Measurements from ENCODE around the gene GMNN. TPM values are rescaled to one million over a fixed set of nuclear protein-coding genes. Genes with fewer than 3 reads are reported as not detected.
A peak's percentile ranks its signal among the peaks of the same experiment; 100 is the strongest.
"Not testable (repeated sequence)": the region's sequence is repeated elsewhere in the genome, so short reads cannot be mapped to it uniquely, and the experiment has no call there.

GMNN gene
- total RNA-seq (100 to 1,000 TPM in 1 of 5 donors, 10 to 100 TPM in 2, 1 to 10 TPM in 1, not detected in 1; 2.7 to 142 (median 26.7) TPM), polyA plus RNA-seq (10 to 100 TPM; 17.3 to 40.7 (median 33.0) TPM)
- long read RNA-seq, donor 1, partial matches to known transcripts = 0 of 2 reads
- long read RNA-seq, donor 1, other reads (novel, unspliced or antisense) = 0 of 2 reads
- long read RNA-seq, donor 2, transcript GMNN-201 (7 exons, 1,262 nt) = major isoform, 8 of 9 reads
- long read RNA-seq, donor 2, partial matches to known transcripts = 0 of 9 reads
- long read RNA-seq, donor 2, other reads (novel, unspliced or antisense) = 0 of 9 reads
- long read RNA-seq, donor 3, partial matches to known transcripts = 0 of 3 reads
- long read RNA-seq, donor 3, other reads (novel, unspliced or antisense) = 0 of 3 reads
- long read RNA-seq, donor 4, partial matches to known transcripts = 0 of 1 reads
- long read RNA-seq, donor 4, other reads (novel, unspliced or antisense) = 0 of 1 reads
- long read RNA-seq, donor 5, transcript GMNN-201 (7 exons, 1,262 nt) = major isoform, 5 of 12 reads
- long read RNA-seq, donor 5, partial matches to known transcripts = 0 of 12 reads
- long read RNA-seq, donor 5, other reads (novel, unspliced or antisense) = 0 of 12 reads
- long read RNA-seq, donor 6, transcript GMNN-202 (7 exons, 1,133 nt) = minor isoform, 8 of 40 reads
- long read RNA-seq, donor 6, transcript GMNN-201 (7 exons, 1,262 nt) = major isoform, 13 of 40 reads
- long read RNA-seq, donor 6, partial matches to known transcripts = 18 of 40 reads
- long read RNA-seq, donor 6, other reads (novel, unspliced or antisense) = 0 of 40 reads
- long read RNA-seq, donor 7, partial matches to known transcripts = 0 of 5 reads
- long read RNA-seq, donor 7, other reads (novel, unspliced or antisense) = 0 of 5 reads
- long read RNA-seq, donor 8, transcript GMNN-201 (7 exons, 1,262 nt) = major isoform, 10 of 20 reads
- long read RNA-seq, donor 8, partial matches to known transcripts = 5 of 20 reads
- long read RNA-seq, donor 8, other reads (novel, unspliced or antisense) = 0 of 20 reads
- long read RNA-seq, donor 9, transcript GMNN-201 (7 exons, 1,262 nt) = major isoform, 6 of 17 reads
- long read RNA-seq, donor 9, partial matches to known transcripts = 5 of 17 reads
- long read RNA-seq, donor 9, other reads (novel, unspliced or antisense) = 0 of 17 reads
- long read RNA-seq, donor 10, transcript GMNN-201 (7 exons, 1,262 nt) = major isoform, 7 of 11 reads
- long read RNA-seq, donor 10, partial matches to known transcripts = 0 of 11 reads
- long read RNA-seq, donor 10, other reads (novel, unspliced or antisense) = 0 of 11 reads

DNA sequence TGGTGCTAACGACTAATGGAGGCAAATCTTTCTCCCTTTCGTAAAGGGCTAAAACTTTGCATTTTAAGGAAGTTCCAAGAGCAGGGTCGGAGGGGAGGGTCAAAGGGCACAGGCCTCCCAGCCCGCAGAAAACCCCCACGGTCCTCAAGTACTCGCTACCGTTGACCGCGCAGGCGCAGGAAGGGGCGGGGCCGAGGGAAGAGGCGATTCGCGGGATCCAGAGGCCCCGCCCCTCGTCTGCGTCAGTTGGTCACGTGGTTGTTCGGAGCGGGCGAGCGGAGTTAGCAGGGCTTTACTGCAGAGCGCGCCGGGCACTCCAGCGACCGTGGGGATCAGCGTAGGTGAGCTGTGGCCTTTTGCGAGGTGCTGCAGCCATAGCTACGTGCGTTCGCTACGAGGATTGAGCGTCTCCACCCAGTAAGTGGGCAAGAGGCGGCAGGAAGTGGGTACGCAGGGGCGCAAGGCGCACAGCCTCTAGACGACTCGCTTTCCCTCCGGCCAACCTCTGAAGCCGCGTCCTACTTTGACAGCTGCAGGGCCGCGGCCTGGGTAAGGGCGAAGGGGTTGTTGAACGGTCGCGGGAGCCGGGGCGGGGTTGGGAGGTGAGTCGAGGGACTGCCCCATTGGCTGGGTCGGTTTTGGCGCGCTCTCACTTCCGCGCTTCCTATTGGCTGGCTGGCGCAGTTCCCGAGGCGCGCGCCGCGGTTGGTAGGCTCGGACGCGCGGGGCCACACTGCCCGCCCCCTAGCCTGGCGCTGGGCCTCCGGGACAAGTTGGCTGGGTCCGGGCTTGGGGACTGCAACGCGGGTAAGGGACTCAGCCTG is at the start of gene GMNN:
Gene GMNN, plus strand, starts transcription at position 242 of the 824 bp plus-strand sequence. CDS start 2,310 bp downstream, outside the sequence.
- no peaks in the 10 kb centered on the region for H3K36me3 ChIP-seq
- H3K9me3 ChIP-seq = no peaks in the 10 kb centered on the region
- intact Hi-C loops (cut with DNase I; ENCODE audit: low total_unique reads) = no loop called here
- H3K27me3 ChIP-seq = no peaks in the 10 kb centered on the region
- no peak for TF ChIP-seq EP300 (IDR thresholded peaks at IDR 0.05)
- peak; percentile 39 to 84 (median 78) for TF ChIP-seq POLR2AphosphoS5 (IDR thresholded peaks at IDR 0.05)
- TF ChIP-seq, protein P1, sequence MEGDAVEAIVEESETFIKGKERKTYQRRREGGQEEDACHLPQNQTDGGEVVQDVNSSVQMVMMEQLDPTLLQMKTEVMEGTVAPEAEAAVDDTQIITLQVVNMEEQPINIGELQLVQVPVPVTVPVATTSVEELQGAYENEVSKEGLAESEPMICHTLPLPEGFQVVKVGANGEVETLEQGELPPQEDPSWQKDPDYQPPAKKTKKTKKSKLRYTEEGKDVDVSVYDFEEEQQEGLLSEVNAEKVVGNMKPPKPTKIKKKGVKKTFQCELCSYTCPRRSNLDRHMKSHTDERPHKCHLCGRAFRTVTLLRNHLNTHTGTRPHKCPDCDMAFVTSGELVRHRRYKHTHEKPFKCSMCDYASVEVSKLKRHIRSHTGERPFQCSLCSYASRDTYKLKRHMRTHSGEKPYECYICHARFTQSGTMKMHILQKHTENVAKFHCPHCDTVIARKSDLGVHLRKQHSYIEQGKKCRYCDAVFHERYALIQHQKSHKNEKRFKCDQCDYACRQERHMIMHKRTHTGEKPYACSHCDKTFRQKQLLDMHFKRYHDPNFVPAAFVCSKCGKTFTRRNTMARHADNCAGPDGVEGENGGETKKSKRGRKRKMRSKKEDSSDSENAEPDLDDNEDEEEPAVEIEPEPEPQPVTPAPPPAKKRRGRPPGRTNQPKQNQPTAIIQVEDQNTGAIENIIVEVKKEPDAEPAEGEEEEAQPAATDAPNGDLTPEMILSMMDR (IDR thresholded peaks at IDR 0.05) = no peak
- TF ChIP-seq POLR2A (IDR thresholded peaks at IDR 0.05) = peak in 1 of 4 donors; percentile 32
- peak; percentile 99 for DNase-seq
- 0 to 1% (median 0%) methylated on average over 47 to 75 of the region's 75 CpGs for WGBS, 5 donors
- H3K4me3 ChIP-seq = peak within 1 kb of the TSS; percentile 75 to 99 (median 96)
- peak within 1 kb of the TSS; percentile 92 to 100 (median 99) for H3K27ac ChIP-seq
- peaks cover 0 to 47% (median 26%) of the 10 kb centered on the region in 4 donors for H3K4me1 ChIP-seq

DNA sequence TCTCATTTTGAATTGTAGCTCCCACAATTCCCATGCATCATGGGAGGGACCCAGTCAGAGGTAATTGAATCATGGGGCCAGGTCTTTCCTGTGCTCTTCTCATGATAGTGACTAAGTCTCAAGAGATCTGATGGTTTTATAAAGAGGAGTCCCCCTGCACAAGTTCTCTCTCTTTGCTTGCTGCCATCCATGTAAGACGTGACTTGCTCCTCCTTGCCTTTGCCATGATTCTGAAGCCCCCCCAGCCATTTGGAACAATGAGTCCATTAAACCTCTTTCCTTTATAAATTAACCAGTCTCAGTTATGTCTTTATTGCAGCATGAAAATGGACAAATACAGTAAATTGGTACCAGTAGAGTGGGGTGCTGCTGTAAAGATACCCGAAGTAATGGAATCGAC is 44.1 kb upstream of the GMNN start:
- peaks cover 7 to 18% (median 11%) of the 10 kb centered on the region in 4 donors for H3K9me3 ChIP-seq
- 80 to 95% (median 94%) methylated on average over 3 of the region's 3 CpGs for WGBS, 5 donors

DNA sequence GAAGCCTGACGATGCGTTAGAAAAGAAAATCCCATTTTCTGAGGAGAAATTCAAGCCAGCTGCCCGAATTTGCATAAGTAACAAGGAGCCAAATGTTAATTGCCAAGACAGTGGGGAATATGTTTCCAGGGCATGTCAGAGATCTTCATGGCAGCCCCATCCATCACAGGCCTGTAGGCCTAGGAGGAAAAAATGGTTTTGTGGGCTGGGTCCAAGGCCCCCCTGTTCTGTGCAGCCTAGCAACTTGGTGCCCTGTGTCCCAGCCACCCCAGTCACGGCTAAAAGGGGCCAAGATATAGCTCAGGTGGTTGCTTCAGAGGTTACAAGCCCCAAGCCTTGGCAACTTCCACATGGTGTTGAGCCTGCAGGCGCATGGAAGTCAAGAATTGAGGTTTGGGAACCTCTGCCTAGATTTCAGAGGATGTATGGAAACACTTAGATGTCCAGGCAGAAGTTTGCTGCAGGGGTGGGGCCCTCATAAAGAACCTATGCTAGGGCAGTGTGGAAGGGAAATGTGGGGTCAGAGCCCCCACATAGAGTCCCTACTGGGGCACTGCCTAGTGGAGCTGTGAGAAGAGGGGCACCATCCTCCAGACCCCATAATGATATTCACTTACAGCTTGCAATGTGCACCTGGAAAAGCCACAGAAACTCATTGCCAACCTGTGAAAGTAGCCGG is 43.1 kb upstream of the GMNN start:
- H3K27me3 ChIP-seq; intact Hi-C loops (cut with DNase I; ENCODE audit: low total_unique reads); H3K36me3 ChIP-seq; H3K27ac ChIP-seq; H3K4me3 ChIP-seq; DNase-seq: not testable (repeated sequence)
- WGBS, 5 donors = 89 to 93% (median 90%) methylated on average over 6 of the region's 6 CpGs
- H3K4me1 ChIP-seq = peaks cover 0 to 15% (median 6%) of the 10 kb centered on the region in 4 donors
- peaks cover 7 to 18% (median 11%) of the 10 kb centered on the region in 4 donors for H3K9me3 ChIP-seq

More for the DNA sequence above, 44.1 kb upstream of the GMNN start:
- DNase-seq; intact Hi-C loops (cut with DNase I; ENCODE audit: low total_unique reads); H3K27ac ChIP-seq; H3K36me3 ChIP-seq; H3K27me3 ChIP-seq; H3K4me3 ChIP-seq: not testable (repeated sequence)
- H3K4me1 ChIP-seq = peaks cover 0 to 15% (median 6%) of the 10 kb centered on the region in 4 donors

DNA sequence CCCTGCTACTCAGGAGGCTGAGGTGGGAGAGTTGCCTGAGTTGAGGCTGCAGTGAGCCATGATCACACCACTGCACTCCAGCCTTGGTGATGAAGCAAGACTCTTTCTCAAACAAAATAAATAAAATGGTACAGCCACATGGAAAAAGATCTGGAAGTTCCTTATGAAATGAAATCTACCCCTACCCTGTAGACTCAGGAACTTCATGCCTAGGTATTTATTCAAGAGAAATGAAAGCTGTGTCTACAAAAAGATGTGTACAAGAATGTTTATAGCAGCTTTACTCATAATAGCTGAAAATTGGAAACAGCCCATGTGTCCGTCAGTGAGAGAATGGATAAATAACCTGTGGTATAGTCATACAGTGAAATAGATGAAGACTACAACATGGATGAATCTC is 40.6 kb upstream of the GMNN start:
- H3K4me3 ChIP-seq = no peak overlapping the region
- H3K9me3 ChIP-seq = peaks cover 7 to 18% (median 11%) of the 10 kb centered on the region in 4 donors
- peaks cover 0 to 9% (median 4%) of the 10 kb centered on the region in 4 donors for H3K4me1 ChIP-seq
- H3K27me3 ChIP-seq = no peaks in the 10 kb centered on the region
- intact Hi-C loops (cut with DNase I; ENCODE audit: low total_unique reads) = no loop called here
- WGBS, 5 donors = 91 to 98% (median 94%) methylated on average over 1 of the region's 1 CpG
- no peak for DNase-seq
- no peaks in the 10 kb centered on the region for H3K36me3 ChIP-seq
- no peak for TF ChIP-seq POLR2AphosphoS5 (IDR thresholded peaks at IDR 0.05)
- TF ChIP-seq POLR2A (IDR thresholded peaks at IDR 0.05) = no peak
- H3K27ac ChIP-seq = no peak overlapping the region

DNA sequence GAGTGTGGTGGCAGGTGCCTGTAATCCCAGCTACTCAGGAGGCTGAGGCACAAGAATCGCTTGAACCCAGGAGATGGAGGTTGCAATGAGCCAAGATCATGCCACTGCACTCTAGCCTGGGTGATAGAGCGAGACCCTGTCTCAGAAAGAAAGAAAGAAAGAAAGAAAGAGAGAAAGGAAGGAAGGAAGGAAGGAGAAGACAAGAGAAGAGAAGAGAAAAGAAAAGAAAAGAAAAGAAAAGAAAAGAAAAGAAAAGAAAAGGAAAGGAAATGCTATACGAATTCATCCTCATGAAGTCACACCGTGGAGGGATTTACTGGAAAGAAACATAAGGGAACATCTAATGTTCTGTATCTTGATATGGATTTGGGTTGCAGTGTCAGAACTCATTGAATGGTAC is 40.0 kb upstream of the GMNN start:
- peaks cover 0 to 11% (median 5%) of the 10 kb centered on the region in 4 donors for H3K4me1 ChIP-seq
- DNase-seq; intact Hi-C loops (cut with DNase I; ENCODE audit: low total_unique reads); H3K36me3 ChIP-seq; H3K27ac ChIP-seq; H3K27me3 ChIP-seq; H3K4me3 ChIP-seq: not testable (repeated sequence)
- peaks cover 7 to 18% (median 11%) of the 10 kb centered on the region in 4 donors for H3K9me3 ChIP-seq
- 92 to 98% (median 93%) methylated on average over 4 of the region's 4 CpGs for WGBS, 5 donors

All from stomach (tissue), 19 donors.